Motor neuron (in vitro differentiated cells): ENCODE results near the gene ULK4. TPM values are rescaled to one million over a fixed set of nuclear protein-coding genes. Genes with fewer than 3 reads are reported as not detected.

Experiments
- ATAC-seq, 8 experiments: fragments of 200-7000 bp; cut with Tn5 transposase; replicated peaks in 6 of 8; 2 replicates each; pipeline ENCODE4 v1.8.0; 2021; ENCODE audit warnings: mild to moderate bottlenecking in 8 of 8, moderate library complexity in 8 of 8
- H3K27ac ChIP-seq, 2 donors: fragments of 250-450 bp; sonication (Bioruptor Pico); 2 replicates each; pipeline ENCODE4 v1.9.0; 2021; ENCODE audit warnings: antibody characterized with exemption in 2 of 2, mild to moderate bottlenecking in 2 of 2, moderate library complexity in 1 of 2
- H3K4me1 ChIP-seq, 2 donors: fragments of 250-450 bp; sonication (Bioruptor Pico); replicated peaks in 1 of 2; 2 replicates each; pipeline ENCODE4 v1.6.1; 2021; ENCODE audit warnings: antibody characterized with exemption in 2 of 2, mild to moderate bottlenecking in 2 of 2, moderate library complexity in 1 of 2
- H3K4me3 ChIP-seq, 5 donors: fragments of 250-450 bp; sonication (Bioruptor Pico); 2 replicates each; pipeline ENCODE4 v1.9.0; 2021; ENCODE audit warnings: antibody characterized with exemption in 5 of 5, mild to moderate bottlenecking in 5 of 5, moderate library complexity in 4 of 5
- WGBS, 10 experiments: fragments of 450-650 bp; shearing (Covaris generic); methylation state at CpG; one replicate each; pipeline ENCODE4 v1.0.0; 2022; 5-methylcytosine and 5-hydroxymethylcytosine counted together
- in situ Hi-C, 9 experiments: fragments of 400-800 bp; cut with MboI; loops; one replicate each; pipeline ENCODE4 v1.15.0; 2021; ENCODE audit warnings: low sequenced_read_pairs in 9 of 9, low pct_unique_long_range_greater_than_20kb in 2 of 9; ENCODE audit not compliant: unreplicated experiment in 9 of 9
- total RNA-seq, 8 experiments: library from RNA; unstranded; fragments of 300-600 nt; gene quantifications; 2 replicates each; pipeline versions ENCODE4 v1.2.3 to v1.2.4, GENCODE V29; 2022

Gene ULK4
- total RNA-seq, 8 experiments from 2014 or later, result 4.3 to 21.7 (median 9.5) TPM

GRCh38 chr3:41532976-41533375 lies 428.9 kb downstream of the ULK4 start:
- ATAC-seq, result no peak
- in situ Hi-C loops, result no loop called here
- H3K27ac ChIP-seq, result no peak overlapping the region
- WGBS, 10 experiments, result 86 to 100% (median 100%) methylated on average over 1 to 2 of the region's 3 CpGs; no CpG with 5 or more reads in 3 of the 10 experiments
- no peak overlapping the region for H3K4me3 ChIP-seq
- no peaks in the 10 kb centered on the region for H3K4me1 ChIP-seq

- Histone ChIP-seq H3K27ac (no peak overlapping the region), H3K4me3 (no peak overlapping the region), H3K4me1 (no peaks in the 10 kb centered on the region)
- ATAC-seq, result no peak
- in situ Hi-C loops, result no loop called here
- 56 to 100% (median 91%) methylated on average over 1 to 5 of the region's 5 CpGs for WGBS, 10 experiments
These were observed 434.8 kb downstream of the ULK4 start for GRCh38 chr3:41526995-41527573.

- H3K4me3 ChIP-seq, result no peak overlapping the region
- H3K27ac ChIP-seq, result no peak overlapping the region
- no peak for ATAC-seq
- 68 to 100% (median 95%) methylated on average over 1 to 6 of the region's 6 CpGs for WGBS, 10 experiments
- in situ Hi-C loops, result no loop called here
- H3K4me1 ChIP-seq, result no peaks in the 10 kb centered on the region
These were observed 436.4 kb downstream of the ULK4 start for GRCh38 chr3:41525303-41526064.

GRCh38 chr3:41523897-41524296 lies 438.0 kb downstream of the ULK4 start:
- Histone ChIP-seq H3K27ac (no peak overlapping the region), H3K4me3 (no peak overlapping the region), H3K4me1 (no peaks in the 10 kb centered on the region)
- no peak for ATAC-seq
- in situ Hi-C loops, result no loop called here
- WGBS, 10 experiments, result 0 to 100% (median 88%) methylated on average over 1 of the region's 1 CpG; no CpG with 5 or more reads in 3 of the 10 experiments

GRCh38 chr3:41522612-41523011 lies 439.3 kb downstream of the ULK4 start:
- no peak overlapping the region for H3K4me3 ChIP-seq
- H3K27ac ChIP-seq, result no peak overlapping the region
- in situ Hi-C loops, result no loop called here
- no peak for ATAC-seq
- peaks cover 0 to 7% of the 10 kb centered on the region in 2 donors for H3K4me1 ChIP-seq
- WGBS, 10 experiments, result 40 to 100% (median 93%) methylated on average over 1 to 2 of the region's 2 CpGs; no CpG with 5 or more reads in 3 of the 10 experiments

GRCh38 chr3:41521010-41521655 lies 440.8 kb downstream of the ULK4 start:
- H3K4me1 ChIP-seq, result peaks cover 0 to 7% of the 10 kb centered on the region in 2 donors
- in situ Hi-C loops, result no loop called here
- no peak for ATAC-seq

GRCh38 chr3:41519746-41520145 lies 442.2 kb downstream of the ULK4 start:
- 20 to 100% (median 60%) methylated on average over 1 to 2 of the region's 2 CpGs; no CpG with 5 or more reads in 3 of the 10 experiments for WGBS, 10 experiments
- Histone ChIP-seq H3K4me1 (peaks cover 0 to 7% of the 10 kb centered on the region in 2 donors), H3K27ac (no peak overlapping the region), H3K4me3 (no peak overlapping the region)
- in situ Hi-C loops, result no loop called here
- ATAC-seq, result peak in 1 of 8 experiments; percentile 33

More at GRCh38 chr3:41521010-41521655, 440.8 kb downstream of the ULK4 start:
- Histone ChIP-seq H3K27ac (no peak overlapping the region), H3K4me3 (no peak overlapping the region)
- WGBS, 10 experiments, result 71 to 100% (median 100%) methylated on average over 1 of the region's 1 CpG; no CpG with 5 or more reads in 5 of the 10 experiments

GRCh38 chr3:41518626-41519025 lies 443.3 kb downstream of the ULK4 start:
- no peak overlapping the region for H3K27ac ChIP-seq
- no peak overlapping the region for H3K4me3 ChIP-seq
- H3K4me1 ChIP-seq, result peaks cover 0 to 7% of the 10 kb centered on the region in 2 donors
- peak in 2 of 8 experiments; percentile 34 to 82 for ATAC-seq
- in situ Hi-C loops, result no loop called here
- 10 to 88% (median 58%) methylated on average over 1 to 4 of the region's 4 CpGs for WGBS, 10 experiments

- ATAC-seq, result peak in 3 of 8 experiments; percentile 82 to 89 (median 86)
- 63 to 100% (median 100%) methylated on average over 1 to 5 of the region's 7 CpGs; no CpG with 5 or more reads in 5 of the 10 experiments for WGBS, 10 experiments
- in situ Hi-C loops, result no loop called here
- H3K4me3 ChIP-seq, result no peak overlapping the region
- no peak overlapping the region for H3K27ac ChIP-seq
- H3K4me1 ChIP-seq, result no peaks in the 10 kb centered on the region
These were observed 453.7 kb downstream of the ULK4 start for GRCh38 chr3:41508063-41508696.

GRCh38 chr3:41507336-41508062 lies 454.4 kb downstream of the ULK4 start:
- ATAC-seq, result peak in 2 of 8 experiments; percentile 15 to 29
- in situ Hi-C loops, result no loop called here
- no peaks in the 10 kb centered on the region for H3K4me1 ChIP-seq
- WGBS, 10 experiments, result 38 to 96% (median 80%) methylated on average over 1 to 2 of the region's 2 CpGs; no CpG with 5 or more reads in 1 of the 10 experiments
- no peak overlapping the region for H3K4me3 ChIP-seq
- no peak overlapping the region for H3K27ac ChIP-seq

- H3K4me1 ChIP-seq, result no peaks in the 10 kb centered on the region
- peak in 4 of 8 experiments; percentile 11 to 49 (median 30) for ATAC-seq
- in situ Hi-C loops, result no loop called here
- H3K4me3 ChIP-seq, result no peak overlapping the region
- no peak overlapping the region for H3K27ac ChIP-seq
These were observed 457.8 kb downstream of the ULK4 start for GRCh38 chr3:41503998-41504623.

- Histone ChIP-seq H3K27ac (no peak overlapping the region), H3K4me1 (no peaks in the 10 kb centered on the region), H3K4me3 (no peak overlapping the region)
- in situ Hi-C loops, result no loop called here
- ATAC-seq, result peak in 1 of 8 experiments; percentile 26
These were observed 459.4 kb downstream of the ULK4 start for GRCh38 chr3:41502481-41502880.
